H9 (cell line): ENCODE results near the gene NOL11. TPM values are rescaled to one million over a fixed set of nuclear protein-coding genes. Genes with fewer than 3 reads are reported as not detected.

ENCODE experiments used
- DNase-seq: peaks from one replicate; pipeline ENCODE4 v3.0.0-alpha.2; 2017
- H2AFZ ChIP-seq: one replicate; pipeline ENCODE4 v1.6.1; 2013; ENCODE audit warnings: mild to moderate bottlenecking, low read length, control low read depth, moderate library complexity
- H2AK5ac ChIP-seq: 2 replicates; pipeline ENCODE4 v1.6.1; 2013; ENCODE audit warnings: low read length, control low read depth, mixed read lengths; ENCODE audit not compliant: insufficient read length
- H2BK120ac ChIP-seq: one replicate; pipeline ENCODE4 v1.6.1; 2013; ENCODE audit warnings: low read depth, mild to moderate bottlenecking, low read length, control low read depth, inconsistent platforms; ENCODE audit not compliant: poor library complexity, severe bottlenecking
- H2BK12ac ChIP-seq: 2 replicates; pipeline ENCODE4 v1.6.1; 2013; ENCODE audit warnings: low read length, control low read depth, mixed read lengths, low read depth; ENCODE audit not compliant: insufficient read length
- H2BK15ac ChIP-seq: 2 replicates; pipeline ENCODE4 v1.6.1; 2013; ENCODE audit warnings: low read depth, low read length, control low read depth
- H2BK20ac ChIP-seq: one replicate; pipeline ENCODE4 v1.6.1; 2013; ENCODE audit warnings: low read depth, mild to moderate bottlenecking, low read length, control low read depth, inconsistent platforms; ENCODE audit not compliant: poor library complexity, severe bottlenecking
- H2BK5ac ChIP-seq: 2 replicates; pipeline ENCODE4 v1.6.1; 2013; ENCODE audit warnings: low read length, control low read depth, mixed read lengths; ENCODE audit not compliant: insufficient read length
- H3K14ac ChIP-seq: 2 replicates; pipeline ENCODE4 v1.6.1; 2013; ENCODE audit warnings: low read length, control low read depth; ENCODE audit not compliant: insufficient read depth
- H3K18ac ChIP-seq: 2 replicates; pipeline ENCODE4 v1.6.1; 2013; ENCODE audit warnings: low read depth, mild to moderate bottlenecking, mixed read lengths, low read length, control low read depth; ENCODE audit not compliant: insufficient read length
- H3K23ac ChIP-seq: 2 replicates; pipeline ENCODE4 v1.6.1; 2013; ENCODE audit warnings: low read length, control low read depth, mixed read lengths, low read depth; ENCODE audit not compliant: insufficient read length
- H3K23me2 ChIP-seq: 2 replicates; pipeline ENCODE4 v1.6.1; 2013; ENCODE audit warnings: low read depth, mild to moderate bottlenecking, mixed read lengths, low read length, control low read depth; ENCODE audit not compliant: insufficient read length, poor library complexity, severe bottlenecking
- H3K27ac ChIP-seq: 2 replicates; pipeline ENCODE4 v1.5.1; 2013; ENCODE audit warnings: low read length, control low read depth, mixed read lengths, low read depth; ENCODE audit not compliant: insufficient read length
- H3K27me3 ChIP-seq: 2 replicates; pipeline ENCODE4 v1.6.1; 2013; ENCODE audit warnings: low read length, control low read depth, inconsistent platforms; ENCODE audit not compliant: insufficient read depth
- H3K4ac ChIP-seq: 2 replicates; pipeline ENCODE4 v1.6.1; 2013; ENCODE audit warnings: low read depth, mild to moderate bottlenecking, control low read depth, inconsistent platforms, low read length, moderate library complexity
- H3K4me1 ChIP-seq: 2 replicates; pipeline ENCODE4 v1.6.1; 2013; ENCODE audit warnings: low read length, control low read depth, inconsistent platforms; ENCODE audit not compliant: insufficient read depth
- H3K4me2 ChIP-seq: 2 replicates; pipeline ENCODE4 v1.6.1; 2013; ENCODE audit warnings: low read length, control low read depth, mixed read lengths; ENCODE audit not compliant: insufficient read length, insufficient read depth
- H3K56ac ChIP-seq: 2 replicates; pipeline ENCODE4 v1.6.1; 2013; ENCODE audit warnings: low read depth, mild to moderate bottlenecking, mixed read lengths, low read length, control low read depth; ENCODE audit not compliant: insufficient read length
- H3K79me1 ChIP-seq: 2 replicates; pipeline ENCODE4 v1.6.1; 2013; ENCODE audit warnings: low read depth, mild to moderate bottlenecking, moderate library complexity, low read length, control low read depth, inconsistent platforms; ENCODE audit not compliant: insufficient read depth, poor library complexity, severe bottlenecking
- H3K79me2 ChIP-seq: 2 replicates; pipeline ENCODE4 v1.6.1; 2013; ENCODE audit warnings: low read length, control low read depth, inconsistent platforms; ENCODE audit not compliant: insufficient read depth
- H3K9ac ChIP-seq: 2 replicates; pipeline ENCODE4 v1.6.1; 2013; ENCODE audit warnings: low read length, control low read depth, mixed read lengths; ENCODE audit not compliant: insufficient read length; ENCODE audit errors: extremely low read depth
- H3K9me3 ChIP-seq: one replicate; pipeline ENCODE4 v1.6.1; 2013; ENCODE audit warnings: low read depth, low read length, inconsistent platforms; ENCODE audit not compliant: control insufficient read depth
- H3T11ph ChIP-seq: one replicate; pipeline ENCODE4 v1.6.1; 2013; ENCODE audit warnings: mild to moderate bottlenecking, low read length, control low read depth, inconsistent platforms
- H4K20me1 ChIP-seq: one replicate; pipeline ENCODE4 v1.6.1; 2013; ENCODE audit not compliant: control insufficient read depth, insufficient read length, insufficient read depth
- H4K5ac ChIP-seq: 2 replicates; pipeline ENCODE4 v1.6.1; 2013; ENCODE audit warnings: low read depth, mild to moderate bottlenecking, mixed read lengths, low read length, control low read depth; ENCODE audit not compliant: insufficient read length
- H4K8ac ChIP-seq: replicated peaks from 2 replicates; pipeline ENCODE4 v1.6.1; 2013; ENCODE audit warnings: low read length, control low read depth, mixed read lengths, low read depth; ENCODE audit not compliant: insufficient read length
- H4K91ac ChIP-seq: 2 replicates; pipeline ENCODE4 v1.6.1; 2013; ENCODE audit warnings: low read depth, mild to moderate bottlenecking, moderate library complexity, mixed read lengths, low read length, control low read depth; ENCODE audit not compliant: insufficient read length
- H3K27ac Mint-ChIP-seq, 3 experiments: 2 replicates in 2 of 3; 3 replicates in 1 of 3; pipeline ENCODE4 v1.8.0; 2020 to 2021; ENCODE audit warnings: mixed read lengths in 3 of 3, mild to moderate bottlenecking in 1 of 3, moderate library complexity in 1 of 3
- H3K27me3 Mint-ChIP-seq: 2 replicates; pipeline ENCODE4 v1.8.0; 2021; ENCODE audit warnings: low read depth, mild to moderate bottlenecking, moderate library complexity, mixed read lengths
- H3K36me3 Mint-ChIP-seq, 3 experiments: 2 replicates in 2 of 3; 3 replicates in 1 of 3; pipeline ENCODE4 v1.8.0; 2020 to 2021; ENCODE audit warnings: low read depth in 3 of 3, mixed read lengths in 3 of 3; ENCODE audit not compliant: insufficient read depth in 1 of 3
- H3K4me1 Mint-ChIP-seq, 2 experiments: 2 replicates each; pipeline ENCODE4 v1.8.0; 2020; ENCODE audit warnings: mixed read lengths in 2 of 2
- H3K4me3 Mint-ChIP-seq, 2 experiments: 2 replicates in 1 of 2; 3 replicates in 1 of 2; pipeline ENCODE4 v1.8.0; 2020 to 2021; ENCODE audit warnings: mild to moderate bottlenecking in 2 of 2, mixed read lengths in 2 of 2, moderate library complexity in 1 of 2
- H3K9me3 Mint-ChIP-seq, 2 experiments: 2 replicates in 1 of 2; 3 replicates in 1 of 2; pipeline ENCODE4 v1.8.0; 2020; ENCODE audit warnings: mild to moderate bottlenecking in 2 of 2, mixed read lengths in 2 of 2, moderate library complexity in 1 of 2
- CTCF ChIP-seq: fragments of 200-600 bp; sonication (generic); conservative IDR thresholded peaks from 3 replicates; pipeline ENCODE4 v1.8.0; 2021; ENCODE audit warnings: antibody characterized with exemption, mild to moderate bottlenecking
- WGBS: extraction: QIAGEN DNeasy Blood & Tissue Kit; methylation state at CpG from one replicate; pipeline ENCODE4 v1.1.7; 2013; ENCODE audit warnings: missing lambda C conversion rate, low lambda C conversion rate, mixed read lengths; ENCODE audit not compliant: insufficient read length; ENCODE audit errors: extremely low coverage; 5-methylcytosine and 5-hydroxymethylcytosine counted together
- total RNA-seq: library from RNA; stranded (reverse); gene quantifications from 2 replicates; pipeline ENCODE4 v1.2.1, GENCODE V29; 2021

Gene NOL11
- total RNA-seq, 1 experiment from 2014 or later: 114 TPM

DNA sequence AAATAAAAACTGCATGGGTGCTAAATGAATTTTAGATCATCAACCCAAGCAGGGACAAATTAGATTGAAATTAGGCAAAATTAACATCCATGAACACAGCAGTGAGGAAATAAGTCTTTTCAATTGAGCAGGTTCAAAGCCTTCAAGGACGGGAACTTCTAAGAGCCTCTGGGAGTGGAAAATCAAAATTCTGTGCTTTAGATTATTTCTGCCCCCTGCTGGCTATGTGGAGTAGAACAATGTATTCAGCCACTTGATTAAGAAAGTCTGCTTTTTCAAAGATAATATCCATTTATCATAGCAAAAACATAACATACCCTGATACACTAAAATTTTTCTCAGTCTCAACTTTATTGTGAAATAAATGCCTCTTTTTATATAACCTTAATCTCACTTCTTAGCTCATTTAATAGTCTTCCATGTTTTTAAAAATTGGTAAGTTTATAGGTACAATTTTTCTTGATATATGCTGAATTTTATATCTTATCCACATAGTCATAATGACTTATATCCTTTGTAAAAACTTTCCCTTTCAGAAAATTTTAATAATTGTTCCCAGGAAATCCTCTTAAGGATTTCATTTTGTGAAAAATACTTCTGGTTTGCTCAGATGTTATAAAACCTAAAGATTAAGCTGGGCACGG lies 28.1 kb upstream of the NOL11 start:
- Histone ChIP-seq H4K91ac (no peak overlapping the region), H2BK5ac (no peak overlapping the region), H3K9me3 (no peaks in the 10 kb centered on the region), H3T11ph (no peak overlapping the region), H4K20me1 (no peaks in the 10 kb centered on the region), H3K18ac (no peak overlapping the region), H3K4me2 (no peak overlapping the region), H3K23me2 (no peaks in the 10 kb centered on the region), H3K79me2 (no peaks in the 10 kb centered on the region), H2BK120ac (no peak overlapping the region), H3K14ac (no peak overlapping the region), H3K27ac (no peak overlapping the region), H3K9ac (no peak overlapping the region), H4K8ac (no peak overlapping the region), H3K4me1 (no peaks in the 10 kb centered on the region; the same call in 1 of the 2 replicates), H2AFZ (no peak overlapping the region), H2BK20ac (no peak overlapping the region), H4K5ac (no peak overlapping the region), H3K23ac (no peak overlapping the region), H2AK5ac (no peak overlapping the region), H3K79me1 (no peaks in the 10 kb centered on the region), H3K56ac (no peak overlapping the region), H2BK15ac (no peak overlapping the region), H2BK12ac (no peak overlapping the region), H3K27me3 (no peaks in the 10 kb centered on the region), H3K4ac (no peak overlapping the region)
- peaks cover 3 to 12% (median 11%) of the 10 kb centered on the region in 3 experiments; a peak in 6 of 7 replicates for H3K36me3 Mint-ChIP-seq
- H3K27me3 Mint-ChIP-seq: no peaks in the 10 kb centered on the region
- H3K4me1 Mint-ChIP-seq: peaks cover 10 to 11% of the 10 kb centered on the region in 2 experiments
- DNase-seq: no peak
- H3K4me3 Mint-ChIP-seq: no peak overlapping the region
- WGBS: no CpG with 5 or more reads among the region's 2 CpGs
- H3K9me3 Mint-ChIP-seq: no peaks in the 10 kb centered on the region
- no peak overlapping the region for H3K27ac Mint-ChIP-seq
- TF ChIP-seq CTCF: peak; percentile 83
